ENCODE data around the gene ATP6AP2. TPM values are rescaled to one million over a fixed set of nuclear protein-coding genes. Genes with fewer than 3 reads are reported as not detected.

ATP6AP2 gene
- total and polyA plus RNA-seq, 2 of the 8 experiments (the other 6 are each of a cell fraction or from before 2014, with no cell fraction given), result 66.0 to 86.2 TPM

- no peak overlapping the region for H2AFZ ChIP-seq (ENCODE audit: low read length)
- no peak overlapping the region for H4K5ac ChIP-seq (ENCODE audit: insufficient read length, low read depth, low read length)
- no peak overlapping the region for H2AK5ac ChIP-seq (ENCODE audit: low read depth, low read length)
- H2BK120ac ChIP-seq (replicated peaks; ENCODE audit: low read depth, low read length), result no peak overlapping the region
- no peak overlapping the region for H2BK20ac ChIP-seq (ENCODE audit: low read length)
- H3K56ac ChIP-seq (replicated peaks; ENCODE audit: insufficient read length, low read depth, low read length), result no peak overlapping the region
- H3K4ac ChIP-seq (replicated peaks; ENCODE audit: insufficient read length, low read depth, low read length), result no peak overlapping the region
- no peaks in the 10 kb centered on the region for H3K36me3 ChIP-seq (ENCODE audit: control insufficient read depth in 2 of 4, insufficient read depth in 4 of 4, low read length in 3 of 4)
- no peak overlapping the region for H4K8ac ChIP-seq (ENCODE audit: extremely low read depth, insufficient read depth, low read length)
- no peak overlapping the region for H2BK5ac ChIP-seq (ENCODE audit: low read depth, low read length)
- H3K9ac ChIP-seq (replicated peaks in 1 of 4; ENCODE audit: extremely low read depth in 1 of 4, low read depth in 3 of 4, low read length in 3 of 4), result no peak overlapping the region
- CTCF ChIA-PET (ENCODE audit: partially characterized antibody), result no interaction called here
- H3K14ac ChIP-seq (ENCODE audit: insufficient read length), result no peak overlapping the region
- H4K91ac ChIP-seq (replicated peaks; ENCODE audit: insufficient read length, low read length), result no peak overlapping the region
- H3K79me2 ChIP-seq (ENCODE audit: control insufficient read depth in 1 of 2, insufficient read depth in 2 of 2, low read length in 2 of 2), result no peaks in the 10 kb centered on the region
- H3K9me3 ChIP-seq (ENCODE audit: insufficient read depth in 2 of 2, low read depth in 1 of 2, low read length in 1 of 2), result no peaks in the 10 kb centered on the region
- 48% methylated on average over 7 of the region's 9 CpGs; no CpG with 5 or more reads in 1 of the 2 experiments for WGBS, 2 experiments (ENCODE audit: extremely low coverage in 1 of 2, insufficient coverage in 1 of 2, insufficient read length in 1 of 2, insufficient replicate concordance in 2 of 2, low coverage in 1 of 2, low lambda C conversion rate in 2 of 2, missing lambda C conversion rate in 1 of 2)
- DNase-seq (ENCODE audit: low read depth in 1 of 2, low spot score in 2 of 2) (no peak), FAIRE-seq (no peak)
- no peaks in the 10 kb centered on the region for H3K23me2 ChIP-seq (ENCODE audit: low read depth, low read length)
- no peaks in the 10 kb centered on the region for H3K27me3 ChIP-seq (replicated peaks in 1 of 4; ENCODE audit: control insufficient read depth in 3 of 4, extremely low read depth in 1 of 4, insufficient read depth in 3 of 4, low read length in 3 of 4)
- H4K20me1 ChIP-seq (replicated peaks in 1 of 2; ENCODE audit: control insufficient read depth in 1 of 2, insufficient read depth in 2 of 2, low read length in 2 of 2), result no peaks in the 10 kb centered on the region
- TF ChIP-seq TAF7 (optimal IDR thresholded peaks at IDR 0.05; ENCODE audit: borderline replicate concordance, low read depth, low read length), result no peak
- TF ChIP-seq POU5F1 (IDR thresholded peaks at IDR 0.05; ENCODE audit: low read depth, low read length), result no peak
- H3K18ac ChIP-seq (ENCODE audit: extremely low read depth, low read length), result no peak overlapping the region
- H3K79me1 ChIP-seq (ENCODE audit: low read depth, low read length), result no peaks in the 10 kb centered on the region
- H3K4me1 ChIP-seq (replicated peaks in 1 of 4; ENCODE audit: control insufficient read depth in 3 of 4, insufficient read depth in 4 of 4, low read length in 3 of 4), result no peaks in the 10 kb centered on the region
- H3K23ac ChIP-seq (ENCODE audit: insufficient read length), result no peak overlapping the region
- H3K4me3 ChIP-seq (ENCODE audit: extremely low read depth in 1 of 4, insufficient read depth in 2 of 4, low read depth in 3 of 4, low read length in 4 of 4), result no peak overlapping the region
- no peak overlapping the region for H3K27ac ChIP-seq (ENCODE audit: low read depth, low read length)
- POLR2A ChIA-PET (ENCODE audit: partially characterized antibody), result no interaction called here
- H3K4me2 ChIP-seq (ENCODE audit: insufficient read depth in 1 of 2, low read depth in 2 of 2, low read length in 2 of 2), result no peak overlapping the region
- no peak overlapping the region for H2BK12ac ChIP-seq (ENCODE audit: low read depth, low read length)
- no peak overlapping the region for H2BK15ac ChIP-seq (ENCODE audit: low read length)
These were observed 35.2 kb downstream of the ATP6AP2 start for GRCh38 chrX:40615976-40616375.
